Uterus (tissue), 4 donors: ENCODE measurements around the gene C1orf87. TPM values are rescaled to one million over a fixed set of nuclear protein-coding genes. Genes with fewer than 3 reads are reported as not detected.

Experiments used
- DNase-seq, 2 donors: peaks; one replicate each; pipeline ENCODE4 v3.0.0-alpha.2; 2019 to 2020
- H3K27ac ChIP-seq, 2 donors: fragments of 200-600 bp; sonication (generic); 1 replicate in 1 of 2; 2 replicates in 1 of 2; pipeline ENCODE4 v1.5.1; 2016 to 2018
- H3K27me3 ChIP-seq, 2 donors: fragments of 200-600 bp; sonication (generic); one replicate each; pipeline ENCODE4 v1.5.1; 2018 to 2019; ENCODE audit warnings: control low read depth in 1 of 2
- H3K36me3 ChIP-seq, 2 donors: fragments of 200-600 bp; sonication (generic); one replicate each; pipeline ENCODE4 v1.5.1; 2019; ENCODE audit warnings: control low read depth in 1 of 2
- H3K4me1 ChIP-seq, 2 donors: fragments of 200-600 bp; sonication (generic); one replicate each; pipeline ENCODE4 v1.5.1; 2018 to 2019; ENCODE audit warnings: control low read depth in 1 of 2
- H3K4me3 ChIP-seq, 2 donors: fragments of 200-600 bp; sonication (generic); 1 replicate in 1 of 2; 2 replicates in 1 of 2; pipeline ENCODE4 v1.5.1; 2018 to 2019; ENCODE audit warnings: mild to moderate bottlenecking in 1 of 2
- H3K9me3 ChIP-seq, 2 donors: fragments of 200-600 bp; sonication (generic); one replicate each; pipeline ENCODE4 v1.5.1; 2019; ENCODE audit warnings: control low read depth in 1 of 2
- CTCF ChIP-seq, 4 experiments: fragments of 200-600 bp in 2 of 4; fragments of 450-650 bp in 2 of 4; sonication (generic) in 2 of 4; IDR thresholded peaks; one replicate each; pipeline ENCODE4 v1.5.1; 2016 to 2019; ENCODE audit warnings: antibody characterized with exemption in 4 of 4, mild to moderate bottlenecking in 2 of 4, moderate library complexity in 1 of 4
- POLR2A ChIP-seq, 2 donors: fragments of 450-650 bp; IDR thresholded peaks; one replicate each; pipeline ENCODE4 v1.6.1; 2016; ENCODE audit warnings: antibody characterized with exemption in 2 of 2, mild to moderate bottlenecking in 1 of 2, moderate library complexity in 1 of 2
- intact Hi-C: fragments of 100-400 bp; cut with DNase I; formaldehyde crosslinking; loops from one replicate; pipeline ENCODE4 v1.15.1; 2023; ENCODE audit warnings: low total_unique reads
- total RNA-seq, 4 donors: library from RNA; depleted of rRNA in 3 of 4; stranded (reverse); fragments of >200 nt in 3 of 4; gene quantifications; one replicate each; pipeline versions ENCODE4 v1.1.0 to v1.2.4, GENCODE V29; 2014 to 2023
- donor health status: DM: yes; HTN: yes; CAD: no.

The C1orf87 gene
- total RNA-seq, 4 donors from 2014 or later, result 0.18 to 1.9 TPM; not detected in 2

- DNase-seq, result no peak
- no peak overlapping the region for H3K4me3 ChIP-seq
- TF ChIP-seq CTCF (IDR thresholded peaks at IDR 0.05) (no peak), POLR2A (IDR thresholded peaks at IDR 0.05) (no peak)
- no peak overlapping the region for H3K27ac ChIP-seq
- intact Hi-C loops, result no loop called here
- H3K36me3 ChIP-seq, result no peaks in the 10 kb centered on the region
- no peaks in the 10 kb centered on the region for H3K9me3 ChIP-seq
- H3K4me1 ChIP-seq, result no peaks in the 10 kb centered on the region
- H3K27me3 ChIP-seq, result no peaks in the 10 kb centered on the region
These were observed 7.6 kb downstream of the C1orf87 start for GRCh38 chr1:60066001-60066400.

- TF ChIP-seq POLR2A (IDR thresholded peaks at IDR 0.05), result no peak
- no peak for TF ChIP-seq CTCF (IDR thresholded peaks at IDR 0.05)
- Histone ChIP-seq H3K4me1 (no peaks in the 10 kb centered on the region), H3K4me3 (no peak overlapping the region), H3K36me3 (no peaks in the 10 kb centered on the region), H3K27ac (no peak overlapping the region), H3K9me3 (no peaks in the 10 kb centered on the region), H3K27me3 (no peaks in the 10 kb centered on the region)
- DNase-seq, result no peak
- intact Hi-C loops, result no loop called here
These were observed 8.4 kb downstream of the C1orf87 start for GRCh38 chr1:60065199-60065598.

DNA sequence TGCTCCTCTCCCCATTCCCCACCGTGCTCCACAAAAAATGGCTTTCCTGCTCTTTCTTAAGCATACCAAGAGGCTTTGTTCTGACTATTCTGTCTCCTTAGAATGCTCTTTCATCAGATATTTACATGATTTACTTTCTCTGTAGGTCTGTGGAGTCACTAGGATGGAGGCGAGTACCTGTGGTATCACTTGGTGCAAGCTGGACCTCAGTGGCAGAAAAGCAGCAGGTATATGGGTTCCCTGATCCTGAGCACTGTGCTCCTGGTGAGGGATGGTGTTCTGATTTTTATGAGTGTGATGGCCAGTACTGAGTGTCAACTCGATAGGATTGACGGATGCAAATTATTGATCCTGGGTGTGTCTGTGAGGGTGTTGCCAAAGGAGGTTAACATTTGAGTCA, 10.0 kb downstream of the C1orf87 start:
- intact Hi-C loops, result no loop called here
- Histone ChIP-seq H3K4me1 (no peaks in the 10 kb centered on the region), H3K36me3 (no peaks in the 10 kb centered on the region), H3K27me3 (no peaks in the 10 kb centered on the region), H3K27ac (no peak overlapping the region), H3K9me3 (no peaks in the 10 kb centered on the region), H3K4me3 (no peak overlapping the region)
- DNase-seq, result no peak
- TF ChIP-seq POLR2A (IDR thresholded peaks at IDR 0.05) (no peak), CTCF (IDR thresholded peaks at IDR 0.05) (no peak)

DNA sequence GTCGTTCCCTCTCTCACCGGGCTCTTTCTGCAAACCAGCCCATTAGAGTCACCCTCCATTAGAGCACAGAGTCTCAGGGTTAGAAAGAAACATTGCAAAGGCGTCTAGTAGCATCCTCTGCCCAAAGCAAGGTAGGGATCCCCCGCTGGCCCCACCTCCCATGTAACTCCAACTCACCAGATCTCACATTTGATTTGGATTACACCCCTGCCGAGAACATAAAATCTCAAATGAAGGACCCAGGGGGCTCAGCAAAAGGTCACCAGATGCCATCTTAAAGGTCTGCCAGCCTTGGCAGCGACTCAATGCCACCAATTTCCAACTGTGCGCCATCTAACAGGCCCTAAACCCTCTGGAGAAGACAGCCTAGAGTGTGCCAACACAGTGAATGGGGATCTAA, 14.1 kb downstream of the C1orf87 start:
- no peaks in the 10 kb centered on the region for H3K36me3 ChIP-seq
- intact Hi-C loops, result no loop called here
- no peaks in the 10 kb centered on the region for H3K9me3 ChIP-seq
- no peak overlapping the region for H3K4me3 ChIP-seq
- no peaks in the 10 kb centered on the region for H3K27me3 ChIP-seq
- no peak for DNase-seq
- TF ChIP-seq POLR2A (IDR thresholded peaks at IDR 0.05) (no peak), CTCF (IDR thresholded peaks at IDR 0.05) (no peak)
- H3K27ac ChIP-seq, result no peak overlapping the region
- H3K4me1 ChIP-seq, result no peaks in the 10 kb centered on the region

- Histone ChIP-seq H3K27me3 (no peaks in the 10 kb centered on the region), H3K4me1 (no peaks in the 10 kb centered on the region), H3K4me3 (no peak overlapping the region), H3K36me3 (no peaks in the 10 kb centered on the region), H3K9me3 (no peaks in the 10 kb centered on the region), H3K27ac (no peak overlapping the region)
- intact Hi-C loops, result no loop called here
- TF ChIP-seq POLR2A (IDR thresholded peaks at IDR 0.05) (no peak), CTCF (IDR thresholded peaks at IDR 0.05) (no peak)
- no peak for DNase-seq
These were observed 18.2 kb downstream of the C1orf87 start for GRCh38 chr1:60055336-60055735.
